Left kidney (tissue), 2 donors: ENCODE data around the gene ELP5. TPM values are rescaled to one million over a fixed set of nuclear protein-coding genes. Genes with fewer than 3 reads are reported as not detected.

Experiments used
- DNase-seq: peaks from one replicate; pipeline ENCODE4 v3.0.0-alpha.2; 2013
- polyA plus RNA-seq: library from polyadenylated mRNA; unstranded; fragments of 120-200 nt; gene quantifications from one replicate; pipeline ENCODE4 v1.2.1, GENCODE V29; 2013; ENCODE audit not compliant: insufficient read length

ELP5 gene
- polyA plus RNA-seq, 1 donor, result 54.9 TPM

GRCh38 chr17:7217113-7217987, 34.7 kb upstream of the ELP5 start:
- DNase-seq, result peak; percentile 85

- no peak for DNase-seq
These were observed 33.8 kb upstream of the ELP5 start for GRCh38 chr17:7218166-7218565.

- no peak for DNase-seq
These were observed 33.3 kb upstream of the ELP5 start for GRCh38 chr17:7218758-7219157.

- no peak for DNase-seq
These were observed 32.7 kb upstream of the ELP5 start for GRCh38 chr17:7219229-7219811.

- DNase-seq, result peak; percentile 83
These were observed 32.0 kb upstream of the ELP5 start, which contains the start of the genes ACADVL and DLG4 for GRCh38 chr17:7219812-7220592. Gene ACADVL (plus strand): TSS chr17:7219938. CDS start chr17:7219985, 47 bp downstream. Gene DLG4 (minus strand): TSS chr17:7219836.

GRCh38 chr17:7220593-7221277, 31.3 kb upstream of the ELP5 start:
- DNase-seq, result no peak

- no peak for DNase-seq
These were observed 30.5 kb upstream of the ELP5 start for GRCh38 chr17:7221278-7222092.

- DNase-seq, result no peak
These were observed 29.7 kb upstream of the ELP5 start for GRCh38 chr17:7222093-7222971.

- DNase-seq, result no peak
These were observed 29.1 kb upstream of the ELP5 start for GRCh38 chr17:7222972-7223292.

GRCh38 chr17:7223375-7223774, 28.6 kb upstream of the ELP5 start:
- DNase-seq, result no peak

GRCh38 chr17:7224110-7224509, 27.9 kb upstream of the ELP5 start:
- no peak for DNase-seq

- DNase-seq, result no peak
These were observed 27.3 kb upstream of the ELP5 start for GRCh38 chr17:7224661-7225111.

GRCh38 chr17:7225711-7226331, 26.2 kb upstream of the ELP5 start:
- DNase-seq, result no peak

GRCh38 chr17:7226721-7227710, 25.0 kb upstream of the ELP5 start:
- DNase-seq, result no peak

GRCh38 chr17:7228920-7229319, 23.1 kb upstream of the ELP5 start:
- no peak for DNase-seq

GRCh38 chr17:7229504-7229903, 22.5 kb upstream of the ELP5 start:
- no peak for DNase-seq

GRCh38 chr17:7232114-7232513, 19.9 kb upstream of the ELP5 start:
- DNase-seq, result no peak

GRCh38 chr17:7233701-7234082, 18.3 kb upstream of the ELP5 start:
- DNase-seq, result no peak
